AG04449 (cell line): Measurements from ENCODE around the gene TPST1.

Source experiments
- CTCF ChIA-PET: fragments of 350-600 bp; formaldehyde crosslinking; extraction: SDS; loops from one replicate; lab custom pipeline; 2021; ENCODE audit warnings: antibody characterized with exemption; lab: Yijun Ruan, JAX
- POLR2A ChIA-PET: fragments of 400-600, 350-600 bp; formaldehyde crosslinking; extraction: SDS; loops from one replicate; lab custom pipeline; 2020; ENCODE audit warnings: antibody characterized with exemption, inconsistent platforms; lab: Yijun Ruan, JAX
- DNase-seq: peaks from one replicate; pipeline ENCODE4 v3.0.0-alpha.2; 2010; ENCODE audit warnings: low read depth, low spot score
- H3K4me3 ChIP-seq: 2 replicates; pipeline ENCODE4 v1.5.1; 2011; ENCODE audit warnings: low read depth, mild to moderate bottlenecking, control low read depth, low read length
- TF ChIP-seq, protein P1 (sequence below): IDR thresholded peaks from one replicate; pipeline ENCODE4 v1.5.1; 2011; ENCODE audit warnings: mild to moderate bottlenecking, moderate library complexity, low read length, control low read depth, inconsistent platforms; ENCODE audit not compliant: insufficient read depth; ENCODE audit errors: missing control alignments

TPST1 gene

DNA sequence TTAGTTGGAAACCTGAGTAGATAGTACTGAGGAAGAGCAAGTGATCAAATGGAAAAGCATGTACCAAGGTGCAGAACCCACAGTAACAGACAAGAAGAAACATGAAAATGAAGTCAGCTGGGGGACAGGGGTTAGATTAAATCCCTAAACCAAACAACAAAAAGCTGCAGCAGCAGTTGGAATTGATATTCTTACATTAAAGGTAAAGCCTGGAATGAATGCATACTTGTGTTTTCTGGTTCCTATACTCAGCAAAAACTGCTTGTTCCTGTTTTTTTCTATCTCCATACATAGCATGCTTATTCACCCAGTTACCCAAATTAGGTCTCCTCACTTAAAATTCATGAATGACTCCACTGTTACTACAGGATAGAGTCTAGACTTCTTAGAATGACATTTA is 92.4 kb downstream of the TPST1 start:
- CTCF ChIA-PET, result no interaction called here
- TF ChIP-seq, protein P1, sequence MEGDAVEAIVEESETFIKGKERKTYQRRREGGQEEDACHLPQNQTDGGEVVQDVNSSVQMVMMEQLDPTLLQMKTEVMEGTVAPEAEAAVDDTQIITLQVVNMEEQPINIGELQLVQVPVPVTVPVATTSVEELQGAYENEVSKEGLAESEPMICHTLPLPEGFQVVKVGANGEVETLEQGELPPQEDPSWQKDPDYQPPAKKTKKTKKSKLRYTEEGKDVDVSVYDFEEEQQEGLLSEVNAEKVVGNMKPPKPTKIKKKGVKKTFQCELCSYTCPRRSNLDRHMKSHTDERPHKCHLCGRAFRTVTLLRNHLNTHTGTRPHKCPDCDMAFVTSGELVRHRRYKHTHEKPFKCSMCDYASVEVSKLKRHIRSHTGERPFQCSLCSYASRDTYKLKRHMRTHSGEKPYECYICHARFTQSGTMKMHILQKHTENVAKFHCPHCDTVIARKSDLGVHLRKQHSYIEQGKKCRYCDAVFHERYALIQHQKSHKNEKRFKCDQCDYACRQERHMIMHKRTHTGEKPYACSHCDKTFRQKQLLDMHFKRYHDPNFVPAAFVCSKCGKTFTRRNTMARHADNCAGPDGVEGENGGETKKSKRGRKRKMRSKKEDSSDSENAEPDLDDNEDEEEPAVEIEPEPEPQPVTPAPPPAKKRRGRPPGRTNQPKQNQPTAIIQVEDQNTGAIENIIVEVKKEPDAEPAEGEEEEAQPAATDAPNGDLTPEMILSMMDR, result no peak
- H3K4me3 ChIP-seq, result no peak overlapping the region
- POLR2A ChIA-PET, result no interaction called here
- DNase-seq, result no peak

DNA sequence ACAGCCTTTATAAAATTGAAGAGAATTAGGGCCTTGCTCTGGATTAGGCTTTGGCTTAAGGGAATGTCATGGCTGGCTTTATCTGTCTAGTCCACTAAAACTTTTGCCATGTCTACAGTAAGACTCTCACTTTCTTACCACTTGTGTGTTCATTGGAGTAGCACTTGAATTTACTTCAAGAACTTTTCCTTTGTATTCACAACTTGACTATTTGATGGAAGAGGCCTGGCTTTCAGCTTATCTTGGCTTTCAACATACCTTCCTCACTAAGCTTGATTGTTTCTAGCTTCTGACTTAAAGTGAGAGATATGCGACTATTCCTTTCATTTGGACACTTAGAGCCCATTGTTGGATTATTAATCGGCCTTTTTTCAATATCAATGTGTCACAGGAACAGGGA is 96.1 kb downstream of the TPST1 start:
- POLR2A ChIA-PET, result no interaction called here
- TF ChIP-seq, protein P1, result no peak
- CTCF ChIA-PET, result no interaction called here
- H3K4me3 ChIP-seq, result no peak overlapping the region
- DNase-seq, result no peak

DNA sequence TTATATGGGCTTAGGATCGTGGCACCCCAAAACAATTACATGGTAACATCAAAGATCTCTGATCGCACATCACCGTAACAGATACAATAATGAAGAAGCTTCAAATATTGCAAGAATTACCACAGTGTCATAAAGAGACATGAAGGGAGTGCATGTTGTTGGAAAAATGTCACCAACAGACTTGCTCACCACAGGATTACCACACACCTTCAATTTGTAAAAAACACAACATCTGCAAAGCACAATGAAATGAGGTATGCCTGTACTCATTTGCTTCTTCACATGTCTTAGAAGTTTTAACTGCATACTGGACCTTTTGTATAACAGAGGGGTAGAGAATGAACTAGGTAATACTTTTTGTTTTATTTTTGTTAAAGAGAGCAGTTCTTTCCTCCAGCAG is 96.6 kb downstream of the TPST1 start:
- H3K4me3 ChIP-seq, result no peak overlapping the region
- TF ChIP-seq, protein P1, result no peak
- POLR2A ChIA-PET, result no interaction called here
- DNase-seq, result no peak
- CTCF ChIA-PET, result no interaction called here

DNA sequence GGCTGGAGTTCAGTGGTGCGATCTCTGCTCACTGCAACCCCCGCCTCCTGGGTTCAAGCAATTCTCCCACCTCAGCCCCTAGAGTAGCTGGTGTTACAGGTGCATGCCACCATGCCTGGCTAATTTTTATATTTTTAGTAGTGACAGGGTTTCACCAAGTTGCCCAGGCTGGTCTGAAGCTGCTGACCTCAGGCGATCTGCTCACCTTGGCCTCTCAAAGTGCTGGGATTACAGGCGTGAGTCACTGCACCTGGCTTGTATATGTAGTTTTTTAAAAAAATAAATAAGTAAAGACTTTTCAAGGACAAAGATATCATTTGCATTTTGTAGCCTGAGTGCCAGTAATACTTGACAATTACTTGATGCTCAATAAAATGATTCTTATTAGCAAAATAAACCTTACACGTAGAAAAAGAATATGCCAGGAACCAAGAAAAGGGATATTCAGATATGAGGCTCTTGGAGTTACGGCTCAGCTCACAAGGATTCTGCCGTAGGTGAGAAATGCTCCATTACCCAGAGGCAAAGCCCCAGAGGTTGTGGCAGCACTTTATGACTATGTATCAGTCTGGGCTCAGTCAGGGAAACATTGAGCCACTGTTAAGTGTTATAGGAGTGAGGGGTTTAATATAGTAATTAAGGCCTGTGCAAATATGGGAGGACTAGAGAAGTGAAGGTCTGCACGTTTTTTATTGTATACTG is 98.5 kb downstream of the TPST1 start:
- DNase-seq, result no peak
- TF ChIP-seq, protein P1, result no peak
- POLR2A ChIA-PET, result no interaction called here
- no peak overlapping the region for H3K4me3 ChIP-seq
- CTCF ChIA-PET, result no interaction called here

DNA sequence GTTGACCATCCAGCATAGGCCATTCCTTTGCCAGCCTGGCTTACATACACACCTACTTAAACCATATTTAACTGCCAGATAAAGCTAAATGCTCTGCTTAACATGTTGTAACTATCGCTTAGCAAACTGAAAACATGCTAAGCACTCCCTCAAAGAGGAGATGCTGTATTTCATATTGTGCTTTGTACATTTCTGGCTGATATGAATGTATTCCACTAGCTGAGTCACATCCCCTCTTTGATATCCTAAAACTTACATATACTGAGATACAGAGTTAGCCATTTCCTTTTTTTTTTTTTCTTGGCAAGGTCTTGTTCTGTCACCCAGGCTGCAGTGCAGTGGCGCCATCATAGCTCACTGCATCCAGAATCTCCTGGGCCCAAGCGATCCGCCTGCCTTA is 99.4 kb downstream of the TPST1 start:
- no peak for DNase-seq
- TF ChIP-seq, protein P1, result no peak
- ChIA-PET POLR2A (no interaction called here), CTCF (no interaction called here)
- no peak overlapping the region for H3K4me3 ChIP-seq

DNA sequence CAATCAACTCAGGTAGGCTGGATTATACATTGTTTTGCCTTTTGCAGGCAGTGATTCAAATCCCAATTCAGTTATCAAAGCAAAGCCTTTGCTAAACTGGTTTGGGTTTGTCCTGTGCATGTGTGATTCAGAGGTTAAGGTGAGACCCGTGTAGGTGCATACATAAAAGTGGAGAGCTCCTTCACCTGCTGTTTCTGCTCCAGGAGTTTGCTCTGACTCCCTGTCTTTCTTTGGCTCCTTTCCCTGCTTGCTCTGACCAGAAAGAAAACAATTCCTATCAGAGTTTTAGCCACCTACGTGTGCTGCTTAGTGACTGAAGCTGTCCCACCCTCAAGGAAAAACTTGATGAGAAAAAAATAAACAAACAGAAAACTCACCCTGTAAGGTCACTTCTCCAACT is 101.1 kb downstream of the TPST1 start:
- TF ChIP-seq, protein P1, result no peak
- no peak for DNase-seq
- POLR2A ChIA-PET, result interaction anchor here (0.6 kb wide), 1 partner anchor 129 kb away, joined by 3 read pairs; no protein-coding TSS in a partner anchor
- CTCF ChIA-PET, result no interaction called here
- no peak overlapping the region for H3K4me3 ChIP-seq
